Liver (tissue), 9 donors: ENCODE measurements around the gene ZNF506. TPM values are rescaled to one million over a fixed set of nuclear protein-coding genes. Genes with fewer than 3 reads are reported as not detected.
"Not testable (repeated sequence)": the region's sequence is repeated elsewhere in the genome, so short reads cannot be mapped to it uniquely, and the experiment has no call there.

Experiments
- DNase-seq: peaks from one replicate; pipeline ENCODE4 v3.0.0-alpha.2; 2017; ENCODE audit warnings: low spot score
- H3K27ac ChIP-seq, 2 donors: one replicate each; pipeline ENCODE4 v1.7.0; 2013; ENCODE audit warnings: inconsistent platforms in 2 of 2, low read length in 2 of 2, control low read depth in 1 of 2, low read depth in 1 of 2, mild to moderate bottlenecking in 1 of 2
- H3K27me3 ChIP-seq, 4 donors: one replicate each; pipeline versions ENCODE4 v1.6.1 to v1.7.0; 2013; ENCODE audit warnings: low read length in 3 of 4, inconsistent platforms in 1 of 4, mild to moderate bottlenecking in 1 of 4, moderate library complexity in 1 of 4; ENCODE audit not compliant: control insufficient read depth in 4 of 4, insufficient read depth in 4 of 4
- H3K36me3 ChIP-seq, 4 donors: one replicate each; pipeline versions ENCODE4 v1.6.1 to v1.7.0; 2013; ENCODE audit warnings: low read length in 3 of 4, mild to moderate bottlenecking in 3 of 4, low read depth in 1 of 4, moderate library complexity in 1 of 4; ENCODE audit not compliant: control insufficient read depth in 4 of 4, insufficient read depth in 3 of 4
- H3K4me1 ChIP-seq, 4 donors: one replicate each; pipeline versions ENCODE4 v1.6.1 to v1.7.0; 2013; ENCODE audit warnings: low read length in 3 of 4, mild to moderate bottlenecking in 3 of 4, moderate library complexity in 1 of 4; ENCODE audit not compliant: control insufficient read depth in 4 of 4, insufficient read depth in 4 of 4
- H3K4me3 ChIP-seq, 3 donors: one replicate each; pipeline versions ENCODE4 v1.6.1 to v1.7.0; 2013; ENCODE audit warnings: low read length in 3 of 3, control low read depth in 1 of 3, low read depth in 1 of 3, mild to moderate bottlenecking in 1 of 3
- H3K9ac ChIP-seq, 2 donors: one replicate each; pipeline ENCODE4 v1.7.0; 2013; ENCODE audit warnings: low read length in 2 of 2, mild to moderate bottlenecking in 2 of 2, moderate library complexity in 2 of 2, control low read depth in 1 of 2, low read depth in 1 of 2
- H3K9me3 ChIP-seq, 4 donors: one replicate each; pipeline versions ENCODE4 v1.6.1 to v1.7.0; 2013; ENCODE audit warnings: low read length in 3 of 4; ENCODE audit not compliant: control insufficient read depth in 4 of 4
- EGR1 ChIP-seq, 2 donors: IDR thresholded peaks; 2 replicates each; pipeline ENCODE4 v1.6.1; 2016 to 2018; ENCODE audit warnings: antibody characterized with exemption in 2 of 2, low read depth in 2 of 2
- FOXA1 ChIP-seq: IDR thresholded peaks from 2 replicates; pipeline ENCODE4 v1.6.1; 2016; ENCODE audit warnings: antibody characterized with exemption
- FOXA2 ChIP-seq: IDR thresholded peaks from 2 replicates; pipeline ENCODE4 v1.6.1; 2016; ENCODE audit warnings: antibody characterized with exemption
- HNF4G ChIP-seq: IDR thresholded peaks from 2 replicates; pipeline ENCODE4 v1.6.1; 2016; ENCODE audit warnings: antibody characterized with exemption
- JUND ChIP-seq, 2 donors: IDR thresholded peaks; 2 replicates each; pipeline ENCODE4 v1.6.1; 2016; ENCODE audit warnings: antibody characterized with exemption in 2 of 2
- NR2F2 ChIP-seq: IDR thresholded peaks from 2 replicates; pipeline ENCODE4 v1.6.1; 2016; ENCODE audit warnings: antibody characterized with exemption
- RAD21 ChIP-seq, 2 donors: IDR thresholded peaks; 2 replicates each; pipeline ENCODE4 v1.6.1; 2016; ENCODE audit warnings: antibody characterized with exemption in 2 of 2, mild to moderate bottlenecking in 2 of 2
- RXRA ChIP-seq, 2 donors: IDR thresholded peaks; 2 replicates each; pipeline ENCODE4 v1.6.1; 2017 to 2018; ENCODE audit warnings: antibody characterized with exemption in 2 of 2, mild to moderate bottlenecking in 1 of 2
- SP1 ChIP-seq: IDR thresholded peaks from 2 replicates; pipeline ENCODE4 v1.6.1; 2018; ENCODE audit warnings: antibody characterized with exemption, mild to moderate bottlenecking
- YY1 ChIP-seq: IDR thresholded peaks from 2 replicates; pipeline ENCODE4 v1.6.1; 2016; ENCODE audit warnings: antibody characterized with exemption, mild to moderate bottlenecking
- WGBS: extraction: QIAGEN DNeasy Blood & Tissue Kit; methylation state at CpG from one replicate; pipeline ENCODE4 v1.1.7; 2013; 5-methylcytosine and 5-hydroxymethylcytosine counted together
- polyA plus RNA-seq, 2 donors: library from polyadenylated mRNA; stranded (reverse) in 1 of 2; unstranded in 1 of 2; fragments of 200-250 nt in 1 of 2; fragments of >200 nt in 1 of 2; fragmentation: Nextera tagmentation in 1 of 2; extraction: Ambion mirVana in 1 of 2; gene quantifications; one replicate each; pipeline versions ENCODE4 v1.2.1 to v1.2.3, GENCODE V29; 2013 to 2015
- total RNA-seq, 2 donors: library from RNA; depleted of rRNA; stranded (reverse); fragments of >200 nt; gene quantifications; one replicate each; pipeline ENCODE4 v1.2.3, GENCODE V29; 2014
- TF ChIP-seq, protein P1 (sequence below): IDR thresholded peaks from 2 replicates; pipeline ENCODE4 v1.6.1; 2016; ENCODE audit warnings: antibody characterized with exemption
- TF ChIP-seq, protein P2 (sequence below): IDR thresholded peaks from 2 replicates; pipeline ENCODE4 v1.6.1; 2016; ENCODE audit warnings: antibody characterized with exemption
- TF ChIP-seq, protein P3 (sequence below): fragments of 150-350 bp; IDR thresholded peaks from 2 replicates; pipeline ENCODE4 v1.5.1; 2017; ENCODE audit warnings: improper control_type of control experiment, low read depth, low read length; ENCODE audit not compliant: missing input control
- donor health status: healthy.
- donor health status: healthy.
- donor health status: healthy.
- donor health status: healthy.
- donor health status: healthy.

ZNF506 gene
- total and polyA plus RNA-seq, 4 donors = 1.3 to 8.5 (median 4.9) TPM

DNA sequence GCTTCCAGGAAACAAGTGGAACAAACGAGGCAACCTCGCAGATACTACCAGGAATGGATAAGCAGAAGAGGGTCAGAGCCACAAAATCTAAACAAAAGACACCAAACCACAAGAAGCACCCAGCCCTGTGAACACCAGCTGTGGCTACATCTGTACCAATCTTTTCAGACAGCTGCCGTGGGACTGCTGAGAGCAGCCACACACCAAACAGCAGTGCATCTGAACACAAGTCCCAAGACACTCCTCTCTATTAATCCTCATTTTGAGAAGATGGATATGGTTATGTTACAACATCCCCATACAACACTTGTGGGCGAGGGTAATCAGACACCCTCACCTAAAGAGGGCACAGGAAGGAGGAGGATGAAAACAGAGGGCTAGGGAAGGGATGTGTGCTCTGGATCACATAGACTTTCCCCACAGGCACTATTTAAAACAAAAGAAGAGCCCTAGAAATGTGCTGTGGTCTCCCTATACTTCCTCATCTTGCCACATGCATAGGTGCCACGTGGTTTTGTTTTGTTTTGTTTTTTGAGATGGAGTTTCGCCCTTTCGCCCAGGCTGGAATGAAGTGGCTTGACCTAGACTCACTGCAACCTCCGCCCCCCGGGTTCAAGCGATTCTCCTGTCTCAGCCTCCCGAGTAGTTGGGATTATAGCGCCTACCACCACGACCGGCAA lies 47.1 kb downstream of the ZNF506 start (continued):
- TF ChIP-seq, protein P1, sequence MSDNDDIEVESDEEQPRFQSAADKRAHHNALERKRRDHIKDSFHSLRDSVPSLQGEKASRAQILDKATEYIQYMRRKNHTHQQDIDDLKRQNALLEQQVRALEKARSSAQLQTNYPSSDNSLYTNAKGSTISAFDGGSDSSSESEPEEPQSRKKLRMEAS = no peak
- TF ChIP-seq RXRA (IDR thresholded peaks at IDR 0.05) (no peak), HNF4G (no peak), EGR1 (IDR thresholded peaks at IDR 0.05; ENCODE audit: low read depth in 2 of 2) (no peak)

DNA sequence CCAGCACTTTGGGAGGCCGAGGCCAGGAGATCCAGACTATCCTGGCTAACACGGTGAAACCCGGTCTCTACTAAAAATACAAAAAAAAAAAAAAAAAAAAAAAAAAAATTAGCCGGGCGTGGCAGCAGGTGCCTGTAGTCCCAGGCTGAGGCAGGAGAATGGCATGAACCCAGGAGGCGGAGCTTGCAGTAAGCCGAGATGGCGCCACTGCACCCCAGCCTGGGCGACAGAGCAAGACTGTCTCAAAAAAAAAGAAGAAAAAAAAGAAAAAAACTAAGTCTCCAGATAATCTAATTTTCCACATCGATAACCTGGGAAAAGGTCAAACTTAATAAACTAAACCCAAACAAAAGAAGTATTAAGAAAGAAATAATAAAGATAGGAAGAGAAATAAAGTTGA lies 49.6 kb downstream of the ZNF506 start:
- not testable (repeated sequence) for H3K36me3 ChIP-seq, H3K4me3 ChIP-seq, H3K27ac ChIP-seq, H3K27me3 ChIP-seq, H3K9ac ChIP-seq, H3K9me3 ChIP-seq, DNase-seq
- peaks cover 2 to 13% (median 10%) of the 10 kb centered on the region in 4 donors for H3K4me1 ChIP-seq
- WGBS = 84% methylated on average over 10 of the region's 10 CpGs

DNA sequence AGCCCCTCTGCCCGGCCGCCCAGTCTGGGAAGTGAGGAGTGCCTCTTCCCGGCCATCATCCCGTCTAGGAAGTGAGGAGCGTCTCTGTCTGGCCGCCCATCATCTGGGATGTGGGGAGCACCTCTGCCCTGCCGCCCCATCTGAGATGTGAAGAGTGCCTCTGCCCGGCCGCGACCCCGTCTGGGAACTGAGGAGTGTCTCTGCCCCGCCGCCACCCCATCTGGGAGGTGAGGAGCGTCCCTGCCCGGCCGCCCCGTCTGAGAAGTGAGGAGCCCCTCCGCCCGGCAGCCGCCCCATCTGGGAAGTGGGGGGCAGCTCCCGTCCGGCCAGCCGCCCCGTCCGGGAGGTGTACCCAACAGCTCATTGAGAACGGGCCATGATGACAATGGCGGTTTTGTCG lies 51.6 kb downstream of the ZNF506 start:
- not testable (repeated sequence) for H3K4me3 ChIP-seq, H3K9ac ChIP-seq, H3K27me3 ChIP-seq, H3K27ac ChIP-seq, H3K4me1 ChIP-seq, H3K36me3 ChIP-seq, H3K9me3 ChIP-seq, DNase-seq
- WGBS = 95% methylated on average over 28 of the region's 28 CpGs

DNA sequence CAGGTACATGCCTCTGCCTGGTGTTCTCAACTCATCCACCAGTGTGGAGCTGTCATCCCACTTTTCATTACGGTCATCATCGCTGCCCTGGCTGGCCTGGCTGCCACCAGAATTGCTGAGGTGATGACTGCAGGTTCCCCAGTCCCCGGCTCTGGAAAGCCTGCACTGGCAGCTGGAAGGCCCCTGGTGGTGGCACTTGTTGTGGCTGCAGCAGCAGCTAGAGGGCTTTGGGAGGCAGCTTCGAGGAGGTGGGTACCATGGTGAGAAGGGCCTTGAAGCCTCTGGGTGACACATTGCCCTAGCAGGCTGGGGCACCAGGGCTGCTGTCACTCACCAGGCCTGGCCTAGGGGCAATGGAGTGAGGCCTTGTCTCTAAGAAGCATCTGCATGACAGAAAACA lies 63.4 kb downstream of the ZNF506 start:
- WGBS = 93% methylated on average over 4 of the region's 4 CpGs

More for the DNA sequence above, 63.4 kb downstream of the ZNF506 start:
- Histone ChIP-seq H3K27ac (no peak overlapping the region), H3K4me1 (no peaks in the 10 kb centered on the region), H3K9me3 (peaks cover 0 to 4% (median 3%) of the 10 kb centered on the region in 4 donors), H3K4me3 (peak overlapping the region in 1 of 3 donors; percentile 12), H3K27me3 (no peaks in the 10 kb centered on the region), H3K36me3 (peaks cover 0 to 4% (median 1%) of the 10 kb centered on the region in 4 donors), H3K9ac (no peak overlapping the region)
- no peak for DNase-seq
- TF ChIP-seq FOXA1 = no peak
- TF ChIP-seq RAD21 (IDR thresholded peaks at IDR 0.05) = no peak
- TF ChIP-seq JUND (IDR thresholded peaks at IDR 0.05) = no peak
- TF ChIP-seq, protein P2, sequence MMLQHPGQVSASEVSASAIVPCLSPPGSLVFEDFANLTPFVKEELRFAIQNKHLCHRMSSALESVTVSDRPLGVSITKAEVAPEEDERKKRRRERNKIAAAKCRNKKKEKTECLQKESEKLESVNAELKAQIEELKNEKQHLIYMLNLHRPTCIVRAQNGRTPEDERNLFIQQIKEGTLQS = no peak
- no peak for TF ChIP-seq FOXA2
- TF ChIP-seq SP1 = no peak
- no peak for TF ChIP-seq YY1
- TF ChIP-seq, protein P3, sequence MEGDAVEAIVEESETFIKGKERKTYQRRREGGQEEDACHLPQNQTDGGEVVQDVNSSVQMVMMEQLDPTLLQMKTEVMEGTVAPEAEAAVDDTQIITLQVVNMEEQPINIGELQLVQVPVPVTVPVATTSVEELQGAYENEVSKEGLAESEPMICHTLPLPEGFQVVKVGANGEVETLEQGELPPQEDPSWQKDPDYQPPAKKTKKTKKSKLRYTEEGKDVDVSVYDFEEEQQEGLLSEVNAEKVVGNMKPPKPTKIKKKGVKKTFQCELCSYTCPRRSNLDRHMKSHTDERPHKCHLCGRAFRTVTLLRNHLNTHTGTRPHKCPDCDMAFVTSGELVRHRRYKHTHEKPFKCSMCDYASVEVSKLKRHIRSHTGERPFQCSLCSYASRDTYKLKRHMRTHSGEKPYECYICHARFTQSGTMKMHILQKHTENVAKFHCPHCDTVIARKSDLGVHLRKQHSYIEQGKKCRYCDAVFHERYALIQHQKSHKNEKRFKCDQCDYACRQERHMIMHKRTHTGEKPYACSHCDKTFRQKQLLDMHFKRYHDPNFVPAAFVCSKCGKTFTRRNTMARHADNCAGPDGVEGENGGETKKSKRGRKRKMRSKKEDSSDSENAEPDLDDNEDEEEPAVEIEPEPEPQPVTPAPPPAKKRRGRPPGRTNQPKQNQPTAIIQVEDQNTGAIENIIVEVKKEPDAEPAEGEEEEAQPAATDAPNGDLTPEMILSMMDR = no peak
- no peak for TF ChIP-seq NR2F2
- no peak for TF ChIP-seq HNF4G
